ENCODE data around the gene NCKAP5L.
"Not testable (repeated sequence)": the region's sequence is repeated elsewhere in the genome, so short reads cannot be mapped to it uniquely, and the experiment has no call there.

The NCKAP5L gene

GRCh38 chr12:49776413-49776812, 51.8 kb downstream of the NCKAP5L start:
- no peak overlapping the region for H3K27ac ChIP-seq (ENCODE audit: low read depth, low read length)
- H3K79me2 ChIP-seq (ENCODE audit: control insufficient read depth, insufficient read depth, low read length, unreplicated experiment) = no peaks in the 10 kb centered on the region
- no peak overlapping the region for H3K4me3 ChIP-seq (ENCODE audit: low read depth, low read length)
- peaks cover 9% of the 10 kb centered on the region; the same call in 1 of the 2 replicates for H3K27me3 ChIP-seq (ENCODE audit: insufficient read depth, low read length)
- no peaks in the 10 kb centered on the region for H3K4me1 ChIP-seq (ENCODE audit: control insufficient read depth, insufficient read depth, low read length, unreplicated experiment)
- H3K36me3 ChIP-seq (ENCODE audit: insufficient read depth, low read length) = no peaks in the 10 kb centered on the region
- H2AFZ ChIP-seq (ENCODE audit: low read length, unreplicated experiment) = no peak overlapping the region

GRCh38 chr12:49773102-49773501, 55.1 kb downstream of the NCKAP5L start:
- not testable (repeated sequence) for H3K27me3 ChIP-seq (ENCODE audit: insufficient read depth, low read length); H3K79me2 ChIP-seq (ENCODE audit: control insufficient read depth, insufficient read depth, low read length, unreplicated experiment); H2AFZ ChIP-seq (ENCODE audit: low read length, unreplicated experiment); H3K4me3 ChIP-seq (ENCODE audit: low read depth, low read length); H3K27ac ChIP-seq (ENCODE audit: low read depth, low read length); H3K4me1 ChIP-seq (ENCODE audit: control insufficient read depth, insufficient read depth, low read length, unreplicated experiment); H3K36me3 ChIP-seq (ENCODE audit: insufficient read depth, low read length)

GRCh38 chr12:49767333-49767732, 60.9 kb downstream of the NCKAP5L start:
- Histone ChIP-seq H3K27me3 (ENCODE audit: insufficient read depth, low read length) (no peaks in the 10 kb centered on the region), H3K36me3 (ENCODE audit: insufficient read depth, low read length) (peaks cover 13% of the 10 kb centered on the region), H3K79me2 (ENCODE audit: control insufficient read depth, insufficient read depth, low read length, unreplicated experiment) (no peaks in the 10 kb centered on the region), H3K27ac (ENCODE audit: low read depth, low read length) (no peak overlapping the region), H3K4me3 (ENCODE audit: low read depth, low read length) (no peak overlapping the region), H3K4me1 (ENCODE audit: control insufficient read depth, insufficient read depth, low read length, unreplicated experiment) (no peaks in the 10 kb centered on the region), H2AFZ (ENCODE audit: low read length, unreplicated experiment) (no peak overlapping the region)

DNA sequence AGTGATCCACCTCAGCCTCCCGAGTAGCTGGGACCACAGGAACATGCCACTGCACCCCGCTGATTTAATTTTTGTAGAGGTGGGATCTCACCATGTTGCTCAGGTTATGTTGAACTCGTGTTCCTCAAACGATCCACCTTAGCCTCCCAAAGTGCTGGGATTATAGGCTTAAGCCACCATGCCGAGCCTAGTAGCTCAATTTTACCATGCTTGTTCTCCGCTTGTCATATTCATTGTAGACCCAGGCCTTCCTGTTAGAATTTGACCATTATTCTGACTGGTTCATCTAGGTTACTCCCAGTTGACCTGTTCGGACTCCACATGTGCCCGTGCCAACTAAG, 62.1 kb downstream of the NCKAP5L start:
- Histone ChIP-seq H3K79me2 (ENCODE audit: control insufficient read depth, insufficient read depth, low read length, unreplicated experiment) (no peaks in the 10 kb centered on the region), H3K27ac (ENCODE audit: low read depth, low read length) (no peak overlapping the region)

GRCh38 chr12:49764126-49764525, 64.1 kb downstream of the NCKAP5L start:
- Histone ChIP-seq H3K4me1 (ENCODE audit: control insufficient read depth, insufficient read depth, low read length, unreplicated experiment) (no peaks in the 10 kb centered on the region), H3K27me3 (ENCODE audit: insufficient read depth, low read length) (no peaks in the 10 kb centered on the region), H2AFZ (ENCODE audit: low read length, unreplicated experiment) (no peak overlapping the region), H3K36me3 (ENCODE audit: insufficient read depth, low read length) (peaks cover 28% of the 10 kb centered on the region), H3K27ac (ENCODE audit: low read depth, low read length) (no peak overlapping the region), H3K79me2 (ENCODE audit: control insufficient read depth, insufficient read depth, low read length, unreplicated experiment) (no peaks in the 10 kb centered on the region), H3K4me3 (ENCODE audit: low read depth, low read length) (no peak overlapping the region)

More for the DNA sequence above, 62.1 kb downstream of the NCKAP5L start:
- H3K36me3 ChIP-seq (ENCODE audit: insufficient read depth, low read length) = peaks cover 23% of the 10 kb centered on the region
- H3K4me1 ChIP-seq (ENCODE audit: control insufficient read depth, insufficient read depth, low read length, unreplicated experiment) = no peaks in the 10 kb centered on the region
- H2AFZ ChIP-seq (ENCODE audit: low read length, unreplicated experiment) = no peak overlapping the region
- no peak overlapping the region for H3K4me3 ChIP-seq (ENCODE audit: low read depth, low read length)
- H3K27me3 ChIP-seq (ENCODE audit: insufficient read depth, low read length) = no peaks in the 10 kb centered on the region

GRCh38 chr12:49763006-49763591, 65.1 kb downstream of the NCKAP5L start:
- peaks cover 38% of the 10 kb centered on the region for H3K36me3 ChIP-seq (ENCODE audit: insufficient read depth, low read length)
- H3K27ac ChIP-seq (ENCODE audit: low read depth, low read length) = no peak overlapping the region
- H3K79me2 ChIP-seq (ENCODE audit: control insufficient read depth, insufficient read depth, low read length, unreplicated experiment) = no peaks in the 10 kb centered on the region
- H2AFZ ChIP-seq (ENCODE audit: low read length, unreplicated experiment) = no peak overlapping the region
- no peaks in the 10 kb centered on the region for H3K27me3 ChIP-seq (ENCODE audit: insufficient read depth, low read length)
- no peak overlapping the region for H3K4me3 ChIP-seq (ENCODE audit: low read depth, low read length)
- H3K4me1 ChIP-seq (ENCODE audit: control insufficient read depth, insufficient read depth, low read length, unreplicated experiment) = no peaks in the 10 kb centered on the region

GRCh38 chr12:49762468-49762847, 65.8 kb downstream of the NCKAP5L start:
- H3K27ac ChIP-seq (ENCODE audit: low read depth, low read length) = no peak overlapping the region
- H2AFZ ChIP-seq (ENCODE audit: low read length, unreplicated experiment) = no peak overlapping the region
- no peaks in the 10 kb centered on the region for H3K4me1 ChIP-seq (ENCODE audit: control insufficient read depth, insufficient read depth, low read length, unreplicated experiment)
- H3K4me3 ChIP-seq (ENCODE audit: low read depth, low read length) = no peak overlapping the region
- H3K27me3 ChIP-seq (ENCODE audit: insufficient read depth, low read length) = no peaks in the 10 kb centered on the region
- H3K36me3 ChIP-seq (ENCODE audit: insufficient read depth, low read length) = peaks cover 44% of the 10 kb centered on the region
- peaks cover 4% of the 10 kb centered on the region for H3K79me2 ChIP-seq (ENCODE audit: control insufficient read depth, insufficient read depth, low read length, unreplicated experiment)

DNA sequence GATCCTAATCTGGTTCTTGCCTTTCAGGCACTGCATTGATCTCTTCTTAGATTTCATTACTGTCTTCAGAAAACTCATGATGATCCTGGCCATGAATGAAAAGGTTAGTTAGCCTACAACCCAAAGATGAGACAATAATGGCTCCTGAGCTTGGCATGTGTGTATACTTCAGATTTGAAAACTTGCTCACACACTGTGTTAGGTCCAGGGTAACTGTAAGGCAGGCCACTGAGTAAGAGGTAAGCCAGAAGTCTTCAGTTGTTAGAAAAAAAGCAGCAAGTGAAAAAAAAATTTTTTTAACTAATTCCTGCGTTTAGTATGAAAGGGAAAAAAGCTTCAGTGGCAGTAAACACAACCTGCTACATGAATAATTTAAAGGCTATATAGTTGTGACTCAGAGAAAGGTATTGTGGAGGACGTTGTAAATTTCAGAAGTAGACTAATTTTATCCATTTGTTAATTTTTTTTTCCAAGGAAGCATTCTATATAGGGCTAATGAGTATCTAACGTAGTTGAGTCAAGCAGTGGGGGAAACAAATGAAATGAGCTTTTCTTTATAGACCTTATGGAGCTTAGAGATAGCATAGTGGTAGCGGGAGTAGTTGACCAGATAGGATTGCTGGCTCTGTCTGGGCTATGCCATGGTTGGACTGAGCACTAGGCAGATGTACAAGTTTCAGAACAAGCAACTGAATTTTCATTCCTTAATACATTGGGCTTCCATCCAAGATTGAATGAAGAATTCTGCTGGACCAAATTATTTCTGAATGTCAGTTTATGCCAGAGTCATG, 66.3 kb downstream of the NCKAP5L start:
- peaks cover 8% of the 10 kb centered on the region for H3K79me2 ChIP-seq (ENCODE audit: control insufficient read depth, insufficient read depth, low read length, unreplicated experiment)
- H3K27ac ChIP-seq (ENCODE audit: low read depth, low read length) = no peak overlapping the region
- H3K4me1 ChIP-seq (ENCODE audit: control insufficient read depth, insufficient read depth, low read length, unreplicated experiment) = no peaks in the 10 kb centered on the region
- no peak overlapping the region for H3K4me3 ChIP-seq (ENCODE audit: low read depth, low read length)
- H3K36me3 ChIP-seq (ENCODE audit: insufficient read depth, low read length) = peaks cover 50% of the 10 kb centered on the region
- H3K27me3 ChIP-seq (ENCODE audit: insufficient read depth, low read length) = no peaks in the 10 kb centered on the region
- H2AFZ ChIP-seq (ENCODE audit: low read length, unreplicated experiment) = no peak overlapping the region

GRCh38 chr12:49750996-49751393, 77.2 kb downstream of the NCKAP5L start:
- no peak overlapping the region for H2AFZ ChIP-seq (ENCODE audit: low read length, unreplicated experiment)
- peaks cover 54% of the 10 kb centered on the region for H3K4me1 ChIP-seq (ENCODE audit: control insufficient read depth, insufficient read depth, low read length, unreplicated experiment)
- peaks cover 94% of the 10 kb centered on the region for H3K79me2 ChIP-seq (ENCODE audit: control insufficient read depth, insufficient read depth, low read length, unreplicated experiment)
- H3K27me3 ChIP-seq (ENCODE audit: insufficient read depth, low read length) = no peaks in the 10 kb centered on the region
- H3K27ac ChIP-seq (ENCODE audit: low read depth, low read length) = peak overlapping the region; percentile 38
- H3K4me3 ChIP-seq (ENCODE audit: low read depth, low read length) = no peak overlapping the region
- peaks cover 33% of the 10 kb centered on the region for H3K36me3 ChIP-seq (ENCODE audit: insufficient read depth, low read length)

GRCh38 chr12:49750027-49750995, 77.9 kb downstream of the NCKAP5L start:
- Histone ChIP-seq H3K36me3 (ENCODE audit: insufficient read depth, low read length) (peaks cover 30% of the 10 kb centered on the region), H3K79me2 (ENCODE audit: control insufficient read depth, insufficient read depth, low read length, unreplicated experiment) (peaks cover 96% of the 10 kb centered on the region), H2AFZ (ENCODE audit: low read length, unreplicated experiment) (no peak overlapping the region), H3K27ac (ENCODE audit: low read depth, low read length) (peak overlapping the region; percentile 38), H3K4me3 (ENCODE audit: low read depth, low read length) (peak overlapping the region; percentile 36; the same call in 1 of the 2 replicates), H3K27me3 (ENCODE audit: insufficient read depth, low read length) (no peaks in the 10 kb centered on the region), H3K4me1 (ENCODE audit: control insufficient read depth, insufficient read depth, low read length, unreplicated experiment) (peaks cover 54% of the 10 kb centered on the region)
